Small intestine (tissue), 7 donors: Measurements from ENCODE around the gene MCUB. TPM values are rescaled to one million over a fixed set of nuclear protein-coding genes. Genes with fewer than 3 reads are reported as not detected.

ENCODE experiments used
- DNase-seq, 2 donors: peaks; one replicate each; pipeline versions ENCODE4 v3.0.0 to v3.0.0-alpha.2; 2013
- FAIRE-seq: peaks from 2 replicates; lab custom pipeline; 2012; peaks lifted over from hg19 to GRCh38; lab: Jason Lieb, UNC
- H3K27ac ChIP-seq, 3 donors: one replicate each; pipeline ENCODE4 v1.5.1; 2013; ENCODE audit warnings: low read length in 2 of 3, mild to moderate bottlenecking in 2 of 3, control low read depth in 1 of 3, inconsistent platforms in 1 of 3, low read depth in 1 of 3, moderate library complexity in 1 of 3
- H3K27me3 ChIP-seq, 3 donors: one replicate each; pipeline ENCODE4 v1.6.1; 2013; ENCODE audit warnings: low read length in 3 of 3, inconsistent platforms in 1 of 3; ENCODE audit not compliant: control insufficient read depth in 3 of 3, insufficient read depth in 3 of 3
- H3K36me3 ChIP-seq, 3 donors: one replicate each; pipeline ENCODE4 v1.6.1; 2013; ENCODE audit warnings: low read length in 3 of 3, inconsistent platforms in 1 of 3, low read depth in 1 of 3, mild to moderate bottlenecking in 1 of 3, moderate library complexity in 1 of 3; ENCODE audit not compliant: control insufficient read depth in 3 of 3, insufficient read depth in 2 of 3
- H3K4me1 ChIP-seq, 3 donors: one replicate each; pipeline ENCODE4 v1.6.1; 2013; ENCODE audit warnings: low read length in 2 of 3, inconsistent platforms in 1 of 3, low read depth in 1 of 3, mild to moderate bottlenecking in 1 of 3, moderate library complexity in 1 of 3; ENCODE audit not compliant: control insufficient read depth in 3 of 3, insufficient read depth in 2 of 3
- H3K4me3 ChIP-seq, 3 donors: one replicate each; pipeline ENCODE4 v1.5.1; 2013; ENCODE audit warnings: low read length in 3 of 3, control low read depth in 1 of 3, inconsistent platforms in 1 of 3, low read depth in 1 of 3, mild to moderate bottlenecking in 1 of 3, moderate library complexity in 1 of 3
- H3K9me3 ChIP-seq, 2 donors: one replicate each; pipeline ENCODE4 v1.6.1; 2013; ENCODE audit warnings: low read depth in 1 of 2, low read length in 1 of 2; ENCODE audit not compliant: control insufficient read depth in 2 of 2, insufficient read depth in 1 of 2
- WGBS, 3 donors: extraction: QIAGEN DNeasy Blood & Tissue Kit; methylation state at CpG; one replicate each; pipeline ENCODE4 v1.1.7; 2013; 5-methylcytosine and 5-hydroxymethylcytosine counted together
- polyA plus RNA-seq, 4 donors: library from polyadenylated mRNA; stranded (reverse) in 3 of 4; unstranded in 1 of 4; fragments of 200-250 nt in 3 of 4; fragments of 120-200 nt in 1 of 4; gene quantifications; one replicate each; pipeline versions ENCODE4 v1.2.1 to v1.2.3, GENCODE V29; 2013
- donor health status: healthy with polysubstance abuse.
- donor health status: control.
- donor health status: control.
- donor health status: Bipolar disorder and iron deficiency.
- donor health status: healthy.

Gene MCUB
- polyA plus RNA-seq, 4 donors = 2.2 to 12.8 (median 3.8) TPM

DNA sequence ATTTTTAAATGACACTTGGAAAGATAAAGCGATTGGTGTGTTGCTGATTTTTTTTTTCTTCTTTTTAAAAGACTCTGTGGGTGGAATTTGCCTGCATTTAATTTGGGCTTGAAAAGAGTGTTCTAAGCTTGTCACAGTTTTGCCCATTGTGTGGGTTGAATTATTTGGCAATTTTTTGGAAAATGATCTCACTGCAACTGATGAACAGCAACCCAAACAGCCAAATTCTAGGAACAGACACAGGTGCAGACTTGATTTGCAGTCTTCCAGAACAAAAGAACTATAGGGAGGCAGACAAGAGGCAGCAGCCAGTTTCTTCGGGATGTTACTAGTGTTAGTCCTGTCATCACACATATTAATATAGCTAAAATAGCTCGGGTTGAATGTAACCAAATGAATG is 102.7 kb downstream of the MCUB start:
- Histone ChIP-seq H3K9me3 (no peaks in the 10 kb centered on the region), H3K4me3 (no peak overlapping the region), H3K4me1 (no peaks in the 10 kb centered on the region), H3K27me3 (no peaks in the 10 kb centered on the region), H3K27ac (no peak overlapping the region), H3K36me3 (no peaks in the 10 kb centered on the region)
- DNase-seq (no peak), FAIRE-seq (no peak)
- 77 to 89% (median 83%) methylated on average over 3 of the region's 3 CpGs for WGBS, 3 donors

DNA sequence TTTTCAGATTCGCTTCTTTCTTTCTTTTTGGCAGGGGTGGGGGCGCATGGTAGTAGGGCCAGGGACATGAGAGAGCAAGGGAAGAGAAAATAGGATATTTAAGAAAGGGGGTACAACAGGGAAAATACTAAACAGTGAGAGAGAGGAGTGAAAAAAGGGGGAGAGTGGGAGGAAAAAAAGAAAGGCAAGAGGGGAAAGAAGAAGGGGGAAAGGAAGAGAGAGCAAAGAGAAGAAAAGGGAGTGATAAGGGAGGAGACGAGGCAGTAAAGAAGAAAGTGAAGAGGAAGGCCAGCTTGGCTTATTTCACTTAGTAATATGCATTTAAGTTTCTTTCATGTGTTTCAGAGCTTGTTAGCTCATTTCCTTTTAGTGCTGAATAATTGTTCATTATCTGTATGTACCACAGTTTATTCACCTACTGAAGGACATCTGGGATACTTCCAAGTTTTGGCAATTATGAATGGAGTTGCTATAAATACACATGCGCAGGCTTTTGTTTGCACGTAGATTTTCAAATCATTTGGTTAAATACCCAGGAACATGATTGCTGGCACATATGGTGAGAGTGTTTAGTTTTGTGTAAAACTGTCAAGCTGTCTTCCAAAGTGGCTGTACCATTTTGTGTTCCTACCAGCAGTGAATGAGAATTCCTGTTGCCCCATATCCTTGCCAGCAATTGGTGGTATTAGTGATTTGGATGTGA is 105.9 kb downstream of the MCUB start:
- no peak for FAIRE-seq
- Histone ChIP-seq H3K27ac (no peak overlapping the region), H3K4me1 (no peaks in the 10 kb centered on the region), H3K27me3 (no peaks in the 10 kb centered on the region), H3K9me3 (no peaks in the 10 kb centered on the region), H3K36me3 (no peaks in the 10 kb centered on the region), H3K4me3 (no peak overlapping the region)
- no peak for DNase-seq
- 85 to 90% (median 88%) methylated on average over 5 of the region's 5 CpGs for WGBS, 3 donors

- no peaks in the 10 kb centered on the region for H3K36me3 ChIP-seq
- DNase-seq (no peak), FAIRE-seq (no peak)
- H3K4me1 ChIP-seq = no peaks in the 10 kb centered on the region
- no peaks in the 10 kb centered on the region for H3K9me3 ChIP-seq
- H3K27me3 ChIP-seq = no peaks in the 10 kb centered on the region
- no peak overlapping the region for H3K4me3 ChIP-seq
- H3K27ac ChIP-seq = no peak overlapping the region
Observed at GRCh38 chr4:109671350-109671749, 111.3 kb downstream of the MCUB start.

DNA sequence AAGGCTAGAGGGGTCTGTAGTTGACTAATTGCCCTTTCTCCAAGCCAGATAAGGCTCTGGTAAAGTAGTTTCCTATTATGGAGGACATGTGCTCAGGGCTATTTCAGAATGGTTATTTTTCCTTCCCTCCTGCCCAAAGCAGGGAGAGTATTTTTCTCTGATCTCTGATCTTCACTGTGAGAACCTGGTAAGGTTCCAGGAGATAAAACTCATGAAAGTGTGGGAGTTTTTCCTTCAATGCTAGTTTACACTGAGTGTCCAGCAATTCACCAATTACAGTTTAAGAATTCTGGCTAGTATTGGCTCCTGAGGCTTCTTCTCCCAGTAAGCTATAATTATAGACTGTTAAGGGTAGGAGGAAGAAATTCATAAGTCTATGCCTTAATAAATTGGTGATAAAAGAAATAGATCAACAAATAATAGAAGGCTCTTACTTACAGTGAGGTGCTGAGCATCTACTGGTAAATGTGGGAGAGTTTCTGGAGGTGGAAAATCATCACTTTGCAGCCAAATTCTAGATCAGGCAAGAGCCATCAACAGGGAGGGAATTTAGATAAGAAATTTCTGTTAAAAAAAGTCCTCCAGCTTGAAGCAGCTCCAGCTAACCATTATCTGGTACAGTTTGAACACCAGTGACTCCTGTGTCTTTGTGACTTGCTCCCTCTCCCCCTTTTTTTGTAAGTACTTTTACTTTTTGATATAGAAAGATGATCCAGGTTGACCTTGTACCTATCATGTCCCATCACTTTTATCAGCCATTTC is 112.3 kb downstream of the MCUB start:
- H3K4me3 ChIP-seq = no peak overlapping the region
- no peak for DNase-seq
- no peaks in the 10 kb centered on the region for H3K4me1 ChIP-seq
- no peaks in the 10 kb centered on the region for H3K27me3 ChIP-seq
- H3K27ac ChIP-seq = no peak overlapping the region
- no peaks in the 10 kb centered on the region for H3K36me3 ChIP-seq
- H3K9me3 ChIP-seq = no peaks in the 10 kb centered on the region
- FAIRE-seq = no peak

DNA sequence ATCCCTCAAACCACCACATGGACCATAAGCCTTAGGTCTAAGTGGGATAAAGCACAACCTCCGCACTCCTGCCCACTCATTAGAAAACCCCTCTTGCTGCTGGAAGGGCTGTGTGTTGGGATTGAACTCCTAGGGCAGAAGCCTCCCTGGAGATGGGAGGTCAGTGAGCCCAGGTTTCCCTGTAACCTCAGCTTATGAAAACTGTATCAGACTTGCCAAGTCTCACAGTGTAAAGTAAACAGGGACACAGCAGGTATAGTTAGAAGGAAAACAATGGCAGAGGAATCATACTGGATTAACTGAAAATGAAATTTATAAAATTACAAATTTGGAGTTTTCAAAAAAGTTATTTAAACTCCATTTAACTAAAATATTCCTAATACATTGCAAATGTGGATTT is 113.3 kb downstream of the MCUB start:
- 97 to 100% (median 100%) methylated on average over 1 of the region's 1 CpG for WGBS, 3 donors
- H3K4me1 ChIP-seq = no peaks in the 10 kb centered on the region
- H3K36me3 ChIP-seq = no peaks in the 10 kb centered on the region
- no peak for FAIRE-seq
- H3K27me3 ChIP-seq = no peaks in the 10 kb centered on the region
- no peak overlapping the region for H3K4me3 ChIP-seq
- peaks cover 0 to 2% of the 10 kb centered on the region in 2 donors for H3K9me3 ChIP-seq
- H3K27ac ChIP-seq = no peak overlapping the region
- DNase-seq = no peak

DNA sequence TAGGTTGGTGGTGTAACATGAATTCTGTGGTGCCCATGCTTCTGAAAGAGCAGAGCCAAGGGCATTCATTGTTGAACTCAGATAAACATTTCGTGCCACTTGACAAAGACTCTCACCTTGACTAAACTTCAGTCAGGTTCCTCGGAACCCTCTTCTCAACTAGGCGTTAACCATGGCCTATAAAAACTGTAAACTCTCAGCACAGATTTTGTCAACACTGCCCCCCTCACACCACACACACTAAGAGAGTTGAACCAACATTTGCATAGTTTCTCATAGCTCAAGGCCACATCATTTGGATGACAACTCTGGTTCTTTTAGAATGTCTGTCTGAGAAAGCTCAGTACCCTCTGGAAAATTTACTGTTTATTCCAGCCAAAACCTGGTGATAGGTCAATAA is 115.1 kb downstream of the MCUB start:
- Histone ChIP-seq H3K27me3 (no peaks in the 10 kb centered on the region), H3K4me3 (no peak overlapping the region), H3K4me1 (no peaks in the 10 kb centered on the region), H3K36me3 (no peaks in the 10 kb centered on the region), H3K9me3 (peaks cover 0 to 18% of the 10 kb centered on the region in 2 donors), H3K27ac (no peak overlapping the region)
- FAIRE-seq (no peak), DNase-seq (no peak)
- 86 to 96% (median 88%) methylated on average over 3 of the region's 3 CpGs for WGBS, 3 donors

DNA sequence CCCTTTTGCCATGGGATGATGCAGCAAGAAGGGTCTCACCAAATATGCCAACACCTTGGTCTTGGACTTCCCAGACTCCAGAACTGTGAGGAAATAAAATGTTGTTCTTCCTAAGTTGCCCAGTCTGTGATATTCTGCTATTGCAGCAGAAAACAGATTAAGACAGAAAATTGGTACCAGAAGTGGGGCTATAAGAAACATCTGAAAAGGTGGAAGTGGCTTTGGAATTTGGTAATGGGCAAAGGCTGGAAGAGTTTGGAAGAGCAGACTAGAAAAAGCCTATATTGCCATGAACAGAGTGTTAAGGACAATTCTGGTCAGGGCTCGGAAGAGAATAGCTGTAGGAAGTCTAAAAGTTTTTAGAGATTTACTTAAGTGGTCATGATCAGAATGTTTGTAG is 115.8 kb downstream of the MCUB start:
- Histone ChIP-seq H3K36me3 (no peaks in the 10 kb centered on the region), H3K4me1 (no peaks in the 10 kb centered on the region), H3K27ac (no peak overlapping the region), H3K9me3 (peaks cover 0 to 23% of the 10 kb centered on the region in 2 donors), H3K27me3 (no peaks in the 10 kb centered on the region), H3K4me3 (no peak overlapping the region)
- WGBS, 3 donors = 95 to 96% (median 96%) methylated on average over 1 of the region's 1 CpG
- no peak for FAIRE-seq
- DNase-seq = no peak

DNA sequence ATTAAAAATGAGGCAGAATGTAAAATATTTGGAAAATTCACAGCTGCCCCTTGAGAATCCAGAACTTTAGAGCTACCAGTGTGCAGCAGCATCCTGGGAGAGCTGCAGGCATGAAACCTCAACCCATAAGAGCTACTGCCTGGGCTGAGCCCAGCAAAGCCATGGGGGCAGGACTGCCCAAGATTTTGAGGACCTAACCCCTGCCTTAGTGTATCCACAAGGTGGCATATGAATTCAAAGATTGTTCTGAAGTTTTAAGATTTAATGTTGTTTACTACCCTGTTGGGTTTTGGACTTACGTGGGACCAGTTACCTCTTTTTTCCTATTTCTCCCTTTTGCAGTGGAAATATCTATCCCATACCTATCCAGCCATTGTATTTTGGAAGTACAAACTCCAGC is 116.8 kb downstream of the MCUB start:
- no peak for FAIRE-seq
- Histone ChIP-seq H3K9me3 (peaks cover 0 to 28% of the 10 kb centered on the region in 2 donors), H3K4me3 (no peak overlapping the region), H3K27ac (no peak overlapping the region), H3K4me1 (no peaks in the 10 kb centered on the region), H3K36me3 (peaks cover 0 to 2% (median 0%) of the 10 kb centered on the region in 3 donors), H3K27me3 (no peaks in the 10 kb centered on the region)
- WGBS, 3 donors = 92 to 95% (median 92%) methylated on average over 1 of the region's 1 CpG
- DNase-seq = no peak
